Measurements from ENCODE around the gene SPTLC3. TPM values are rescaled to one million over a fixed set of nuclear protein-coding genes. Genes with fewer than 3 reads are reported as not detected.

SPTLC3 gene
- total RNA-seq, 1 donor from 2014 or later: 1.2 TPM

DNA sequence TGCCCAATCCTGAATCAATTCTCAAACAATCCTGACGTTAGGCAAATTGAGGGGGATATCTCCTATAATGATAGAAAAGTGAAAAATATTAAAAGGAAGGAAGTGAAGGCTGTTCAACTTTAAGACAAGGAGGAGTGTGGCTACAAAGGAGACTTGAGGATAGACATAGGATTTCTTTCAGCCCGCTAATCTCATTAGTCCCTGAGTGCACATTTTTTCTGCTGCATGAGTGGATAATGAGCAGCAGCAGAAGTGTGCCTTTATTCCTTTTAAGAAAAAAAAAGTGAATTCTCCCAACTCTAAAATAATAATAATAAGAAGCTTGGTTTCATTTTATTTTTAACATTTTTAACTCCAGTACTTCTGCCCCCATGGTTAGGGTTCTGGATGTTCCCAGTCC lies 102.0 kb downstream of the SPTLC3 start:
- no peak overlapping the region for H3K4me3 ChIP-seq (ENCODE audit: low read depth, low read length)
- TF ChIP-seq, protein P1, sequence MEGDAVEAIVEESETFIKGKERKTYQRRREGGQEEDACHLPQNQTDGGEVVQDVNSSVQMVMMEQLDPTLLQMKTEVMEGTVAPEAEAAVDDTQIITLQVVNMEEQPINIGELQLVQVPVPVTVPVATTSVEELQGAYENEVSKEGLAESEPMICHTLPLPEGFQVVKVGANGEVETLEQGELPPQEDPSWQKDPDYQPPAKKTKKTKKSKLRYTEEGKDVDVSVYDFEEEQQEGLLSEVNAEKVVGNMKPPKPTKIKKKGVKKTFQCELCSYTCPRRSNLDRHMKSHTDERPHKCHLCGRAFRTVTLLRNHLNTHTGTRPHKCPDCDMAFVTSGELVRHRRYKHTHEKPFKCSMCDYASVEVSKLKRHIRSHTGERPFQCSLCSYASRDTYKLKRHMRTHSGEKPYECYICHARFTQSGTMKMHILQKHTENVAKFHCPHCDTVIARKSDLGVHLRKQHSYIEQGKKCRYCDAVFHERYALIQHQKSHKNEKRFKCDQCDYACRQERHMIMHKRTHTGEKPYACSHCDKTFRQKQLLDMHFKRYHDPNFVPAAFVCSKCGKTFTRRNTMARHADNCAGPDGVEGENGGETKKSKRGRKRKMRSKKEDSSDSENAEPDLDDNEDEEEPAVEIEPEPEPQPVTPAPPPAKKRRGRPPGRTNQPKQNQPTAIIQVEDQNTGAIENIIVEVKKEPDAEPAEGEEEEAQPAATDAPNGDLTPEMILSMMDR (IDR thresholded peaks at IDR 0.05; ENCODE audit: insufficient read depth, low read length, poor library complexity, severe bottlenecking): no peak

GRCh38 chr20:13111249-13111911 lies 102.6 kb downstream of the SPTLC3 start:
- DNase-seq (ENCODE audit: low read depth): no peak
- H3K27me3 ChIP-seq (ENCODE audit: control insufficient read depth, insufficient read depth, low read length): no peaks in the 10 kb centered on the region
- TF ChIP-seq, protein P1 (IDR thresholded peaks at IDR 0.05; ENCODE audit: insufficient read depth, low read length, poor library complexity, severe bottlenecking): no peak

More for the DNA sequence above, 102.0 kb downstream of the SPTLC3 start:
- Histone ChIP-seq H3K27me3 (ENCODE audit: control insufficient read depth, insufficient read depth, low read length) (no peaks in the 10 kb centered on the region), H3K36me3 (ENCODE audit: control insufficient read depth, insufficient read depth, low read length) (no peaks in the 10 kb centered on the region)
- DNase-seq (ENCODE audit: low read depth): no peak

GRCh38 chr20:13113731-13114130 lies 105.0 kb downstream of the SPTLC3 start:
- H3K4me3 ChIP-seq (ENCODE audit: low read depth, low read length): no peak overlapping the region
- no peaks in the 10 kb centered on the region for H3K36me3 ChIP-seq (ENCODE audit: control insufficient read depth, insufficient read depth, low read length)
- no peak for DNase-seq (ENCODE audit: low read depth)
- TF ChIP-seq, protein P1 (IDR thresholded peaks at IDR 0.05; ENCODE audit: insufficient read depth, low read length, poor library complexity, severe bottlenecking): no peak
- no peaks in the 10 kb centered on the region for H3K27me3 ChIP-seq (ENCODE audit: control insufficient read depth, insufficient read depth, low read length)

More at GRCh38 chr20:13111249-13111911, 102.6 kb downstream of the SPTLC3 start:
- H3K4me3 ChIP-seq (ENCODE audit: low read depth, low read length): no peak overlapping the region
- no peaks in the 10 kb centered on the region for H3K36me3 ChIP-seq (ENCODE audit: control insufficient read depth, insufficient read depth, low read length)

- no peak overlapping the region for H3K4me3 ChIP-seq (ENCODE audit: low read depth, low read length)
- H3K27me3 ChIP-seq (ENCODE audit: control insufficient read depth, insufficient read depth, low read length): no peaks in the 10 kb centered on the region
- TF ChIP-seq, protein P1 (IDR thresholded peaks at IDR 0.05; ENCODE audit: insufficient read depth, low read length, poor library complexity, severe bottlenecking): no peak
- H3K36me3 ChIP-seq (ENCODE audit: control insufficient read depth, insufficient read depth, low read length): no peaks in the 10 kb centered on the region
- DNase-seq (ENCODE audit: low read depth): no peak
Observed at GRCh38 chr20:13117200-13117599, 108.4 kb downstream of the SPTLC3 start.

- no peaks in the 10 kb centered on the region for H3K36me3 ChIP-seq (ENCODE audit: control insufficient read depth, insufficient read depth, low read length)
Observed at GRCh38 chr20:13118676-13119075, 109.9 kb downstream of the SPTLC3 start.

More at GRCh38 chr20:13118676-13119075, 109.9 kb downstream of the SPTLC3 start:
- TF ChIP-seq, protein P1 (IDR thresholded peaks at IDR 0.05; ENCODE audit: insufficient read depth, low read length, poor library complexity, severe bottlenecking): no peak
- no peaks in the 10 kb centered on the region for H3K27me3 ChIP-seq (ENCODE audit: control insufficient read depth, insufficient read depth, low read length)
- no peak for DNase-seq (ENCODE audit: low read depth)
- H3K4me3 ChIP-seq (ENCODE audit: low read depth, low read length): no peak overlapping the region

Measured in kidney epithelial cell (primary cell).